Thyroid gland (tissue), 4 donors: Measurements from ENCODE around the gene FRRS1L. TPM values are rescaled to one million over a fixed set of nuclear protein-coding genes. Genes with fewer than 3 reads are reported as not detected.

Experiments
- DNase-seq, 2 donors: peaks; one replicate each; pipeline ENCODE4 v3.0.0-alpha.2; 2019
- H3K27ac ChIP-seq, 3 donors: fragments of 200-600 bp; sonication (generic); 1 replicate in 2 of 3; 2 replicates in 1 of 3; pipeline ENCODE4 v1.5.1; 2016 to 2019; ENCODE audit warnings: mild to moderate bottlenecking in 1 of 3, moderate library complexity in 1 of 3
- H3K27me3 ChIP-seq: fragments of 200-600 bp; sonication (generic); one replicate; pipeline ENCODE4 v1.5.1; 2019
- H3K36me3 ChIP-seq, 2 donors: fragments of 200-600 bp; sonication (generic); one replicate each; pipeline ENCODE4 v1.5.1; 2016 to 2019
- H3K4me1 ChIP-seq, 2 donors: fragments of 200-600 bp; sonication (generic); one replicate each; pipeline ENCODE4 v1.5.1; 2017 to 2019
- H3K4me3 ChIP-seq, 3 donors: fragments of 200-600 bp; sonication (generic); replicated peaks in 1 of 3; 1 replicate in 2 of 3; 2 replicates in 1 of 3; pipeline ENCODE4 v1.5.1; 2016; ENCODE audit warnings: mild to moderate bottlenecking in 1 of 3
- H3K9me3 ChIP-seq: fragments of 200-600 bp; sonication (generic); one replicate; pipeline ENCODE4 v1.5.1; 2017
- POLR2A ChIP-seq, 2 donors: fragments of 450-650 bp; IDR thresholded peaks; one replicate each; pipeline ENCODE4 v1.6.1; 2017; ENCODE audit warnings: antibody characterized with exemption in 2 of 2, mild to moderate bottlenecking in 2 of 2, moderate library complexity in 1 of 2
- WGBS, 2 donors: methylation state at CpG; one replicate each; pipeline ENCODE4 v1.1.5; 2017; 5-methylcytosine and 5-hydroxymethylcytosine counted together
- intact Hi-C: fragments of 100-400 bp; cut with DNase I; formaldehyde crosslinking; loops from one replicate; pipeline ENCODE4 v1.15.1; 2023
- total RNA-seq, 4 donors: library from RNA; depleted of rRNA; stranded (reverse); fragments of >200 nt; gene quantifications; one replicate each; pipeline ENCODE4 v1.2.3, GENCODE V29; 2016
- TF ChIP-seq, protein P1 (sequence below), 6 experiments: fragments of 200-600 bp in 3 of 6; fragments of 450-650 bp in 3 of 6; sonication (generic) in 3 of 6; IDR thresholded peaks; one replicate each; pipeline ENCODE4 v1.5.1; 2016 to 2019; ENCODE audit warnings: antibody characterized with exemption in 6 of 6, mild to moderate bottlenecking in 2 of 6, inconsistent platforms in 1 of 6, moderate library complexity in 1 of 6

Gene FRRS1L
- total RNA-seq, 4 donors from 2014 or later, result 0.33 to 11.2 (median 1.4) TPM

DNA sequence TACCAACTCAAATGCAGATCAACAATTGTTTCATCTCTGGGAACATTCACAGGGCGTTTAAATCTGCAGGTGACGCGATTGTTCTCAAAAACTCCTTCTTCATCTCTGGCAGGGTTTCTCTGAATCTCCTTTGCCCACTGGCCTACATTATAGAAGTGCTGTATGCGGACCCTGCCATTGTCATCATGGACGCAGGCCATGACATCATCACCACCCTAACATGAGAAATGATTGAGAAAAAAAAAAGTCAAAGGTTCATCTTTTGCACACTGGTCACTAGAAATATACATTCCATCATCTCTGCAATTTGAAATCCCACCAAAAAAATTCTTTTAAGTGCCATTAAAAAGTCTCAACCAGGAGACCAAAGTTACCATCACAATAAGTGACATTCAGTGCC lies 25.7 kb downstream of the FRRS1L start:
- 85 to 92% methylated on average over 5 of the region's 5 CpGs for WGBS, 2 donors

DNA sequence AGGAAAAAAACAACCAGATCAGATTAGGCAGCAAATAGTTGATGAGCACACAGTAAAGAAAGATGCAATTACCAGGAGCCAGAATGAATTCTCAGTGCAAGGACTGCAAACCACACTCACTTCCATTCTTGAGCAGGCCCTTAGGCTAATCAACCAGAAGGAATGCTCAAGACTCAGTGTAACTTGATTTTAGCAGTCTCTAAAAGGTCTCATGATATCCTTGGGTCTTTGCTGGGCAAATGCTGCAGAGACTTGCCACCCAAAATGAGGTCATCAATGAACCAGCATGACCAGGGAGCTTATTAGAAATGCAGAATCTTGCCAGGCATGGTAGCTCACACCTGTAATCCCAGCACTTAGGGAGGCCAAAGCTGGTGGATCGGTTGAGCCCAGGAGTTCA lies 27.2 kb downstream of the FRRS1L start:
- no peaks in the 10 kb centered on the region for H3K4me1 ChIP-seq
- H3K36me3 ChIP-seq, result no peaks in the 10 kb centered on the region
- WGBS, 2 donors, result 100% methylated on average over 1 of the region's 1 CpG
- TF ChIP-seq, protein P1, sequence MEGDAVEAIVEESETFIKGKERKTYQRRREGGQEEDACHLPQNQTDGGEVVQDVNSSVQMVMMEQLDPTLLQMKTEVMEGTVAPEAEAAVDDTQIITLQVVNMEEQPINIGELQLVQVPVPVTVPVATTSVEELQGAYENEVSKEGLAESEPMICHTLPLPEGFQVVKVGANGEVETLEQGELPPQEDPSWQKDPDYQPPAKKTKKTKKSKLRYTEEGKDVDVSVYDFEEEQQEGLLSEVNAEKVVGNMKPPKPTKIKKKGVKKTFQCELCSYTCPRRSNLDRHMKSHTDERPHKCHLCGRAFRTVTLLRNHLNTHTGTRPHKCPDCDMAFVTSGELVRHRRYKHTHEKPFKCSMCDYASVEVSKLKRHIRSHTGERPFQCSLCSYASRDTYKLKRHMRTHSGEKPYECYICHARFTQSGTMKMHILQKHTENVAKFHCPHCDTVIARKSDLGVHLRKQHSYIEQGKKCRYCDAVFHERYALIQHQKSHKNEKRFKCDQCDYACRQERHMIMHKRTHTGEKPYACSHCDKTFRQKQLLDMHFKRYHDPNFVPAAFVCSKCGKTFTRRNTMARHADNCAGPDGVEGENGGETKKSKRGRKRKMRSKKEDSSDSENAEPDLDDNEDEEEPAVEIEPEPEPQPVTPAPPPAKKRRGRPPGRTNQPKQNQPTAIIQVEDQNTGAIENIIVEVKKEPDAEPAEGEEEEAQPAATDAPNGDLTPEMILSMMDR (IDR thresholded peaks at IDR 0.05), result no peak
- no peak for TF ChIP-seq POLR2A (IDR thresholded peaks at IDR 0.05)
- H3K9me3 ChIP-seq, result no peaks in the 10 kb centered on the region
- H3K27ac ChIP-seq, result no peak overlapping the region
- DNase-seq, result no peak
- no peaks in the 10 kb centered on the region for H3K27me3 ChIP-seq
- intact Hi-C loops, result no loop called here
- no peak overlapping the region for H3K4me3 ChIP-seq

More for the DNA sequence above, 25.7 kb downstream of the FRRS1L start:
- no peaks in the 10 kb centered on the region for H3K9me3 ChIP-seq
- no peaks in the 10 kb centered on the region for H3K27me3 ChIP-seq
- no peak overlapping the region for H3K27ac ChIP-seq
- H3K4me1 ChIP-seq, result no peaks in the 10 kb centered on the region
- H3K4me3 ChIP-seq, result no peak overlapping the region
- intact Hi-C loops, result no loop called here
- no peak for TF ChIP-seq POLR2A (IDR thresholded peaks at IDR 0.05)
- TF ChIP-seq, protein P1 (IDR thresholded peaks at IDR 0.05), result no peak
- DNase-seq, result no peak
- H3K36me3 ChIP-seq, result no peaks in the 10 kb centered on the region

DNA sequence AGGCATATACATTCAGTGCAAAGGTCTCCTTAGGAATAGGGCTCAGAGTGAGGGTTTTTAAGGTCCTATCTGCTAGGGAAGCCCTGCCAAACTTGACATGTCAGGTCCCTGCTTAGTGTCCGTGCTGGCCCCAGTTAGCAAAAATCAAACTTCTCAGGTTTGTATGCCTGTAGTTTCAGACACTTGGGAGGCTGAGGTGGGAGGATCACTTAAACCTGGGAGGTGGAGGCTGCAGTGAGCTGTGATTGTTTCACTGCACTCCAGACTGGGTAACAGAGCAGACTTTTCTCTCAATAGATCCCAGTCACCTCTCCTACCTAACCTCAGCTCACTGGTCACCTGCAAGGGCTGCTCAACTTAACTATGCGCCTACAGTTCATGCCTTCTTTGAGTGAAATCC lies 28.6 kb downstream of the FRRS1L start:
- Histone ChIP-seq H3K36me3 (no peaks in the 10 kb centered on the region), H3K27me3 (no peaks in the 10 kb centered on the region), H3K9me3 (no peaks in the 10 kb centered on the region), H3K4me3 (no peak overlapping the region), H3K27ac (no peak overlapping the region), H3K4me1 (no peaks in the 10 kb centered on the region)
- 75 to 98% methylated on average over 2 of the region's 2 CpGs for WGBS, 2 donors
- no peak for DNase-seq
- intact Hi-C loops, result no loop called here
- no peak for TF ChIP-seq POLR2A (IDR thresholded peaks at IDR 0.05)
- TF ChIP-seq, protein P1 (IDR thresholded peaks at IDR 0.05), result no peak

DNA sequence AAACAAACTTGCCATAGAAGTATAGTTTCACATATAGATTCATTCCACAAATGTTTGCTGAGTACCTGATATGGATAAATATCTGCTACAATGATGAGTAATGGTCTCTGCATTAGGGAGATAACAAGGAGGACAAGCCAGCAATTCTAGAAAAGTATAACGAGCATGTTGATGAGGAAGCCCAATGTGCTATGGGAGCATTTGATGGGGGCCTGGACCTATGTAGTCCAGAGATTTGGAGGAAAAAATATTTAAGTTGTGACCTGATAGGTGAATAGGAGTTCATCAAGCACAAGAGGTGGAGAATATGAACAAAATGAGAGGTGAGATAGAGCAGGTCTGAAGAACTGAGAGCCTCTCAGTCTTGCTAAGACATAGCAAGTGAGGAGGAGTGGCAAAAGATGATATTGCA lies 32.9 kb downstream of the FRRS1L start:
- Histone ChIP-seq H3K4me3 (no peak overlapping the region), H3K4me1 (no peaks in the 10 kb centered on the region), H3K36me3 (no peaks in the 10 kb centered on the region), H3K27ac (no peak overlapping the region), H3K9me3 (no peaks in the 10 kb centered on the region), H3K27me3 (no peaks in the 10 kb centered on the region)
- intact Hi-C loops, result no loop called here
- WGBS, 2 donors, result 98 to 100% methylated on average over 1 of the region's 1 CpG
- no peak for TF ChIP-seq POLR2A (IDR thresholded peaks at IDR 0.05)
- TF ChIP-seq, protein P1 (IDR thresholded peaks at IDR 0.05), result no peak
- DNase-seq, result no peak

DNA sequence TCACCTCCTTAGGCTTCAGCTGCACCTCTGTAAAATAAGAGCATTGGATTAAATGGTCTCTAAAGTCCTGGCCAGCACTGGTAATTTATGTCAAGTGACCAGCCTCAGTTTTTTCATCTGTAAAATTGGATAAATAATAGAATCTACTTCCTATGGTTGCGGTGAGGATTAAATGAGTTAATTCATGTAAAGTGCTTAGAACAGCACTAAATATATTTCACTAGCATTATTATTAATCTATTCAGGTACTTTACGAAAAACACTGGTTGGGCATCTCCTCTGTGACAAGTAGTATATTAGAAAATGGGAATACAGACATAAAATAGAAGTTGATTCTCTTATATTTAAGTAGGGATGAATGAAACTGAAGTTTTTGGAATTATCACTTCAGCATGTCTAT lies 33.5 kb downstream of the FRRS1L start:
- Histone ChIP-seq H3K27me3 (no peaks in the 10 kb centered on the region), H3K4me3 (no peak overlapping the region), H3K9me3 (no peaks in the 10 kb centered on the region), H3K4me1 (no peaks in the 10 kb centered on the region), H3K27ac (no peak overlapping the region), H3K36me3 (no peaks in the 10 kb centered on the region)
- intact Hi-C loops, result no loop called here
- TF ChIP-seq, protein P1 (IDR thresholded peaks at IDR 0.05), result no peak
- TF ChIP-seq POLR2A (IDR thresholded peaks at IDR 0.05), result no peak
- WGBS, 2 donors, result 93 to 94% methylated on average over 2 of the region's 2 CpGs
- DNase-seq, result no peak
